Left lung (tissue), 10 donors: Measurements from ENCODE around the gene UNC93B1. TPM values are rescaled to one million over a fixed set of nuclear protein-coding genes. Genes with fewer than 3 reads are reported as not detected.
"Not testable (repeated sequence)": the region's sequence is repeated elsewhere in the genome, so short reads cannot be mapped to it uniquely, and the experiment has no call there.

ENCODE experiments used
- ATAC-seq: fragments of 200-7000 bp; cut with Tn5 transposase; one replicate; pipeline ENCODE4 v1.9.1; 2020; ENCODE audit warnings: moderate library complexity
- DNase-seq, 4 donors: peaks; one replicate each; pipeline ENCODE4 v3.0.0-alpha.2; 2013 to 2020
- H3K27ac ChIP-seq, 2 donors: fragments of 200-600 bp; sonication (generic) in 1 of 2; one replicate each; pipeline versions ENCODE4 v1.5.0 to v1.8.0; 2020 to 2021
- H3K27me3 ChIP-seq, 2 donors: fragments of 200-600 bp; sonication (generic) in 1 of 2; one replicate each; pipeline versions ENCODE4 v1.5.0 to v1.8.0; 2020 to 2021
- H3K36me3 ChIP-seq, 2 donors: fragments of 200-600 bp; sonication (generic) in 1 of 2; one replicate each; pipeline versions ENCODE4 v1.5.0 to v1.8.0; 2020 to 2021
- H3K4me1 ChIP-seq, 2 donors: fragments of 200-600 bp; one replicate each; pipeline ENCODE4 v1.8.0; 2021
- H3K4me3 ChIP-seq, 2 donors: fragments of 200-600 bp; sonication (generic) in 1 of 2; one replicate each; pipeline versions ENCODE4 v1.5.0 to v1.8.0; 2020 to 2021; ENCODE audit warnings: mild to moderate bottlenecking in 1 of 2
- H3K9me3 ChIP-seq, 2 donors: fragments of 200-600 bp; sonication (generic) in 1 of 2; one replicate each; pipeline versions ENCODE4 v1.5.0 to v1.8.0; 2020 to 2021
- intact Hi-C, 2 donors: fragments of 100-400 bp; cut with DNase I; formaldehyde crosslinking; loops; one replicate each; pipeline versions ENCODE4 v1.11.2 to v1.14.2; 2022
- polyA plus RNA-seq, 6 donors: library from polyadenylated mRNA; unstranded; fragments of 120-200 nt; gene quantifications; one replicate each; pipeline ENCODE4 v1.2.1, GENCODE V29; 2013; ENCODE audit not compliant: insufficient read length in 6 of 6
- total RNA-seq, 2 donors: library from RNA; stranded (reverse); fragmentation: NEBNext Ultra II Directional; extraction: Animal tissue kit (Norgen Biotek cat#: 25700); gene quantifications; one replicate each; pipeline ENCODE4 v1.2.1, GENCODE V29; 2021
- TF ChIP-seq, protein P1 (sequence below), 2 donors: fragments of 200-600 bp; sonication (generic) in 1 of 2; IDR thresholded peaks; one replicate each; pipeline versions ENCODE4 v1.5.0 to v1.8.0; 2021; ENCODE audit warnings: antibody characterized with exemption in 2 of 2
- donor health status: DM: no; HTN: yes; CAD: no.
- donor health status: DM: no; HTN: no; CAD: no.

UNC93B1 gene
- total and polyA plus RNA-seq, 8 donors = 15.7 to 98.9 (median 17.7) TPM

DNA sequence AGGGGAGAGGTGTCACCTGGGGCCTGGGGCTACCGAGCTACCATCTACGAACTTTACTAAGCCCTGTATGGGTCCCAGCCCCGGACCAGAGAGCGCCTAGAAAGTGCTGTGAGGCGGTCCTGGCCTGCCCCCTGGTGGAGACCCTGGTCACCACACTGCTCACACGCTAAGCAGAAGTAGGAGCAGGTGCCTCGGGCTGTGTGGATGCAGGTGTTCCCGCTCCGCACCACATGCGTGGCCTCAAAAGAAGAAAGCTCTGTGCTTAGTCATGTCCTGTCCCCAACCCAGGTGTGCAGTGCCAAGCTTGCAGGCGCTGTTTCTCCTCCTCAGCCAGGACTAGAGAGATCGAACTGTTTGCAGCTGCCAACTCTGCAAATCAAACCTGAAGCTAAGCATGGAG is 10.1 kb downstream of the UNC93B1 start:
- H3K27ac ChIP-seq, intact Hi-C loops, H3K9me3 ChIP-seq, H3K4me3 ChIP-seq, ATAC-seq: not testable (repeated sequence)
- peaks cover 0 to 60% of the 10 kb centered on the region in 2 donors for H3K36me3 ChIP-seq
- H3K27me3 ChIP-seq = peaks cover 0 to 13% of the 10 kb centered on the region in 2 donors
- TF ChIP-seq, protein P1, sequence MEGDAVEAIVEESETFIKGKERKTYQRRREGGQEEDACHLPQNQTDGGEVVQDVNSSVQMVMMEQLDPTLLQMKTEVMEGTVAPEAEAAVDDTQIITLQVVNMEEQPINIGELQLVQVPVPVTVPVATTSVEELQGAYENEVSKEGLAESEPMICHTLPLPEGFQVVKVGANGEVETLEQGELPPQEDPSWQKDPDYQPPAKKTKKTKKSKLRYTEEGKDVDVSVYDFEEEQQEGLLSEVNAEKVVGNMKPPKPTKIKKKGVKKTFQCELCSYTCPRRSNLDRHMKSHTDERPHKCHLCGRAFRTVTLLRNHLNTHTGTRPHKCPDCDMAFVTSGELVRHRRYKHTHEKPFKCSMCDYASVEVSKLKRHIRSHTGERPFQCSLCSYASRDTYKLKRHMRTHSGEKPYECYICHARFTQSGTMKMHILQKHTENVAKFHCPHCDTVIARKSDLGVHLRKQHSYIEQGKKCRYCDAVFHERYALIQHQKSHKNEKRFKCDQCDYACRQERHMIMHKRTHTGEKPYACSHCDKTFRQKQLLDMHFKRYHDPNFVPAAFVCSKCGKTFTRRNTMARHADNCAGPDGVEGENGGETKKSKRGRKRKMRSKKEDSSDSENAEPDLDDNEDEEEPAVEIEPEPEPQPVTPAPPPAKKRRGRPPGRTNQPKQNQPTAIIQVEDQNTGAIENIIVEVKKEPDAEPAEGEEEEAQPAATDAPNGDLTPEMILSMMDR (IDR thresholded peaks at IDR 0.05) = peak; percentile 48 to 75
- H3K4me1 ChIP-seq = peaks cover 5 to 32% of the 10 kb centered on the region in 2 donors
- peak in 2 of 4 donors; percentile 33 to 70 for DNase-seq

DNA sequence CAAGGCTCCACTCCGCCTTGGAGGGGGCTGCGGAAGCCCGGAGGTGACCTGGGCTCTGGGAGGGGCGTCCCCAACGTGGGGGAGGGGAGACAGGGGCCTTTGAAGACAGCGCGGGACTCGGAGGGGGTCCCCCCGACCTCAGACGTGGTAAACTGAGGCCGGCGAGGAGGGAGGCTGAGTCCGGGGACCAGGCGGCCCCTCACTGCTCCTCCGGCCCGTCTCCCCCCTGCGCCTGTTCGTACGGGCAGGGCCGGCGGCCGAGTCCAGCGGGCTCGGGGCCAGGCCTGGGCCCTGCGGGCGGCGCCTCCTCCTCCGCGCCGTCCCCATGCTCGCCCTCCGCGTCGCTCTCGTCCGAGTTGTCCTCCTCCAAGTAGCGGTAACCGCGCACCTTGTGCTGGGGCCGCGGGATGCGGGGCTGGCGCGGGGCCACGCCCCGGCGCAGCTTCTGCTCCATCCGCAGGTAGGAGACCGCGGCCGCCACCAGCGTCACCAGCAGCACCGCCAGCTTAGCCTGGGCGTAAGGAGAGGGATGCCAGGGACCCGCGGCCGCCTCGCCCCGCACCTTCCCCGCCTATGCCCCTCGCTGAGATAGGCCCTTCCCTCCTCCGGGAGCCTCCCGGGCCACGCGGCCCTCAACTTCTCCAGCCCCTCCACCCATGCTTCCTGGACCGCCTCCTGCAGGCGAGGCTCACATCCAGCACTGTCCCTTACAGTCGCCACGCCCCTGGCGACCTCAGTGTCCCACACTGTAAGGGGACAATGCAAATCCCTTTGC is 12.4 kb downstream of the UNC93B1 start:
- H3K4me3 ChIP-seq, intact Hi-C loops, ATAC-seq, H3K27ac ChIP-seq, H3K9me3 ChIP-seq: not testable (repeated sequence)
- peak in 1 of 4 donors; percentile 63 for DNase-seq
- Histone ChIP-seq H3K27me3 (peaks cover 0 to 13% of the 10 kb centered on the region in 2 donors), H3K36me3 (peaks cover 0 to 42% of the 10 kb centered on the region in 2 donors), H3K4me1 (peaks cover under 1 to 14% of the 10 kb centered on the region in 2 donors)

DNA sequence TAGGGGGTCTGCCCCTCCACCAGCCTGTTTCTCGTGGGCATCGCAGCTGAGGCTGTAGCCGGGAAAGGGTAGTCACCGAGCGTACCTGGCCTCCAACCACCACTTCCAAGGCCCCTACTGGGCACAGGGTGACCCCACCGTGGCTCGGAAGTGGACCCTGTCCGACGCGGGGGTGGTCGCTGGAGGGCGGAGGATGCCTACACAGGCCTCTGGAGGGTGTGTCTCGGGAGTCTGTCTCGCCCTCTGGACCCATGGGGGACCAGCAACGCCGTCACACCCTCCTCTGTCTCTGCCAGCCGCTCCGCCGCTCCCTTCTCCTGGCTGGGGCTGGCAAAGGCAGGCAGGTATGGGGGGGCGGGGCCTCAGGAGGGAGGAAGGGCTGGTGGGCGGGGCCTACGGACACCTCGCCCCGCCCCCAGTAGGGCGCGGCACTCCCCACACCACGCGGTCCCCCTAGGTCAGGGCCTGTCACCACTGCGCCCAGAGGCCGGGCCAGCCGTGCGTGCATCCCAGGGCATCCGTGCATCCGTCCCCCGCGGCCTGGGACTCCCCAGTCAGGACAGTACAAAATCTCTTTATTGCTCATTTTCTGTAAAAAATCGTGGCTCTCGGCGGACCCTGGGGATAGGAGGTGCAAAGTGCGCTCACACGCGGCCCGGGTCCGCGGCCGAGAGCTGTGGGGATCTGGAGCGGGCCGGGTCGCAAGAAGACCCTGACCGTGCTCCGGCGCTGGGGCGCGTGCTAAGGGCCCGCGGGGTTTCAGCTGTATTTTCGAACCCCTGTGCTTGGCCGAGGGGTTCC is 13.2 kb downstream of the UNC93B1 start:
- ATAC-seq (peak; percentile 51), DNase-seq (peak in 1 of 4 donors; percentile 81)
- H3K4me3 ChIP-seq, H3K27ac ChIP-seq, H3K4me1 ChIP-seq, H3K9me3 ChIP-seq, intact Hi-C loops: not testable (repeated sequence)
- H3K36me3 ChIP-seq = peaks cover 0 to 34% of the 10 kb centered on the region in 2 donors
- peaks cover 0 to 13% of the 10 kb centered on the region in 2 donors for H3K27me3 ChIP-seq

DNA sequence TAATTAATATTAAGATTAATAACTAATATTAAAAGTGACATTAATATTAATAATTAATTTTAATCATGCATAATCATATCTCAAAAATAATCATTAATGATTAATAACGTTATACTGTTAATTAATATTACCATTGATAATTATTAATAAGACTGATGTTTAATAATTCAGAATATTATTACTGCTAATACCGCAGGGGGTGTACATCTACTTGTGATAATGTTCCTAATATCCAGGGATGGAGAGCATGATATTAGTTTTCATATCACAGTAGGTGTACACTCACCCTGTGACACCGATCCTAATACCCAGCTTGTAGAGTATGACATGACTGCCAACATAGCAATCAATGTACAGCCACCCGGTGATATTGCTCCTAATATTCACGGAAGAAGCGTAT is 18.6 kb downstream of the UNC93B1 start:
- H3K4me3 ChIP-seq, H3K27me3 ChIP-seq, DNase-seq, H3K36me3 ChIP-seq, H3K9me3 ChIP-seq, H3K4me1 ChIP-seq, H3K27ac ChIP-seq, intact Hi-C loops, ATAC-seq: not testable (repeated sequence)

DNA sequence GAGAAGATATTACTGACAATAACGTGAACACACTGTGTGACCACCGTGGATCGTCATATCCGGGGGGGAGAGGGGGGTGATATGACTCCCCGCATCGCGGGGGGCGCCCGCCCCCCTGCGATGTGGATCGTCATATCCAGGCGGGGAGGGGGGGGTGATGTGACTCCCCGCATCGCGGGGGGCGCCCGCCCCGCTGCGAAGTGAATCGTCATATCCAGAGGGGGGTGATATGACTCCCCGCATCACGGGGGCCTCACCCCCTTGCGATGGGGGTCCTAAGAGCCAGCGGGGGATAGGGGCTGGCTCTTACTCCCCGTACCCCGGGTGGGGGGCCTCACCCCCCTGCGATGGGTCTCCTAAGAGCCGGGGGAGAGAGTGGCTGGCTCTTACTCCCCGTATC is 19.9 kb downstream of the UNC93B1 start:
- Histone ChIP-seq H3K4me3 (no peak overlapping the region), H3K27me3 (peaks cover 0 to 2% of the 10 kb centered on the region in 2 donors), H3K9me3 (no peaks in the 10 kb centered on the region), H3K27ac (no peak overlapping the region), H3K36me3 (no peaks in the 10 kb centered on the region), H3K4me1 (no peaks in the 10 kb centered on the region)
- intact Hi-C loops = no loop called here
- TF ChIP-seq, protein P1 (IDR thresholded peaks at IDR 0.05) = no peak
- DNase-seq = no peak
- no peak for ATAC-seq

DNA sequence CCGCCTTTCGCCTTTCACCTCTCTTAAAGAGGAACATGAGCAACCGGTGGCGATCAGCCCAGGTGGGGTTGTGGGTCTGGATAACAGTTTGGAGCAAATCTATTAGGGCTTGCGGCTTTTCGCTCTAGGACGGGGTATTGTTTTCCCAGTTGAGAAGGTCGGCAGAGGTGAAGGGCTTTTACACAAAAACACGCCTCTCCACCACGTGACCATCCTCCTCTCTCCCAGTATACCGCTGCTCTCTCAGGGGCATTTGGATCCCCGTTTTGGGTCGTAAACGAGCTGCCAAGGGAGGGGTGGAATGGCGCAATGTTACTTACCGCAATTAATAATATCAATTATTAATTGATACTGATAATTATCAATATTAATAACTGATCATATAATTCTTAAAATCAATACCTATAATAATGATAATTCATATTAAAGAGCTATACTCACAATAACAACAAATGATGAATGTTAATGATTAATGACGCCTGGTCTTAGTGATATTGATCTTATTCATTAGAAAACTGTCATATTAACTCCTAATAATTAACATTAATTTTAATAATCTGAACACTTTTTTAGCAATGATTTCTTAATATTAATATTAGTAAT is 21.5 kb downstream of the UNC93B1 start:
- peaks cover 0 to 11% of the 10 kb centered on the region in 2 donors for H3K27me3 ChIP-seq
- H3K4me1 ChIP-seq, H3K27ac ChIP-seq, ATAC-seq, intact Hi-C loops, H3K9me3 ChIP-seq, H3K36me3 ChIP-seq, H3K4me3 ChIP-seq, DNase-seq: not testable (repeated sequence)

DNA sequence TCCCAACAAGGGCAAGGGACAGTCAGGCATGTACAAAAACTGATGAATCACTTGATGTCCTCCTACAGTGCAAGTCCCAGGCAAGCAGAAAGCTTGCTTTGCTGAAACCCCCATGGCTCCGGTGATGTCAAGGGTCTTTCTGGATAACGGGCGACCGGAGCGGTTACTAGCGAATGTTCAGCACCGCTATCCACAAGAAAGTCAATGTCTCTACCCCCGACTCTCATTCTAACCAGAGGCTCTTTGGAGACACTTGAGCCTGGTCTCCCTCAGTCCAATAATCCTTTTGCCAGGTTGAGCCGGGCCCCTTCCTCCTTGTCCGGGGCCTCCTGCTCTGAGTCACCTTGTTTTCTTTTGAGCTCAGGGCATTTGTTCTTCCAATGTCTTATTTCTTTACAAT is 22.7 kb downstream of the UNC93B1 start:
- intact Hi-C loops, DNase-seq, H3K27ac ChIP-seq, H3K4me3 ChIP-seq, H3K36me3 ChIP-seq, ATAC-seq, H3K9me3 ChIP-seq, H3K4me1 ChIP-seq: not testable (repeated sequence)
- H3K27me3 ChIP-seq = peaks cover 0 to 14% of the 10 kb centered on the region in 2 donors

DNA sequence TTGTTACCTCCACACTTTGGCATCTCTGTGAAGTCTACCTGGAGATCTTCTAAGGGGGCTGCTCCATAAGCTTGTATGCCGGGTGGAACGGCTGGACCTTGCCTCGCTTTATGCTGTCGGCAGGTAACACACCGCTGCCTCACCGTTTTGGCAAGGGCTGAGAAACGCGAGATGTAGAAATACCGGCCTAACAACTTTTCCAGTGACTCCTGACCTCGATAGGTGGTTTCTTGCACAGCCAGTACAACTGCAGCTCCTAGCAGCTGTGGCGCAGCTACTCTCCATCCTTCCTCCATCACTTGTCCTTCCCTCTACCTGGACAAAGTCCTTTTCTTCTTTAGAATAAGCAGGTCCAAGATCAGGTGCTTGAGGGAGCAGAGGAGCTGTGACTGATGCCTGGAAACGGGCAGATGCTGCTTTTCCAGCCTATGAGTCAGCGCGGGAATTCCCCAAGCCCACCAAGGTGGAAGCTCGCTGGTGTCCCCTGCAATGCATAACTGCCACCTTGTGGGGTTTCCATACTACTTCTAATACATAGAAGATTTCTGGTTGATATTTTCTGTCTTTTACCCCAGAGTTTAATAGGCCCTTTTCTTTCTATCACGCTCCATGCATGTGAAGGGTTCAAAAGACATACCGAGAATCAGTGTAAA is 25.0 kb downstream of the UNC93B1 start:
- H3K4me1 ChIP-seq, ATAC-seq, H3K4me3 ChIP-seq, H3K27ac ChIP-seq, intact Hi-C loops, H3K9me3 ChIP-seq, H3K36me3 ChIP-seq: not testable (repeated sequence)
- peaks cover 0 to 14% of the 10 kb centered on the region in 2 donors for H3K27me3 ChIP-seq
- peak in 1 of 4 donors; percentile 57 for DNase-seq

DNA sequence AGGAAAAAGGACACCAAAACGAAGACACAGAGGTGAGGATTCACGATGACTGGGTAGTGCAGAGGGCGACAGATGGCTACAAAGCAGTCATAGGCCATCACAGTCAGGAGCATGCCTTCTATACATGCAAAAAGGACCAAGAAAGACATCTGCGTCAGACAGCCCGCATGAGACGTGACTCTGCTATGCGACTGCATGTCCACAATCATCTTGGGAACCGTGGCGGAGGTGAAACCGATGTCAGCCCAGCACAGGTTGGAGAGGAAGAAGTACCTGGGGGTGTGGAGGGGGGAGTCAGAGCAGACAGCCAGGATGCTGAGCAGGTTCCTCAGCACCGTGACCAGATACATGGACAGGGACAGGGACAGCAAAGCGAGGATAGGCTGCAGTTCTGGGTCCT is 29.2 kb downstream of the UNC93B1 start:
- peaks cover 0 to 14% of the 10 kb centered on the region in 2 donors for H3K27me3 ChIP-seq
- H3K4me1 ChIP-seq, DNase-seq, H3K9me3 ChIP-seq, ATAC-seq, intact Hi-C loops, H3K36me3 ChIP-seq, H3K4me3 ChIP-seq, H3K27ac ChIP-seq: not testable (repeated sequence)

DNA sequence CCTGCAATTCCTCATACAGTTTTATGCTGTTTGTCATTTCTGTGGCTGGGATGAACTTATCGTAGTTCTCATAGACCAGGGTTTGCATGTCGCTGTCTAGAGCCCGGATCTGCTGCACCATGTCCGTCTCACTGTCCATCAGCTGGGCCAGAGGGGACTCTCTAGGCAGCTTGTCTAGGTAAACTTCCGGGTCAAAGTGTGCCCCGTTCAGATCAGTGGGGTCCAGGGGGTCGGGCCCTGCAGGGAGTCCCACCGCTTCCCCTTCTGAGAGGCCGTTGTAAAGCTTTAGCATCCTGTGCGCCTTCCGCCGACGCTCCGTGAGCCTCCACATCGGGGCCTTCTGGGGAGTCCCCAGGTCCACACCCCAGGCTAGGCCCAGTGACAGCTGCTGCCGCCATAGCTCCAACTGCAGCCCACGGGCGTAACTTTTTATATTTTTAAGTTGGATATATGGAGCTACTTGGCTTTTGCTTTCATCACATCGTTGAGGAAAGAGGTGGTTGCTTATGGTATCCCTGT is 38.0 kb downstream of the UNC93B1 start:
- ATAC-seq, H3K36me3 ChIP-seq, DNase-seq, H3K4me3 ChIP-seq, H3K27me3 ChIP-seq, H3K27ac ChIP-seq, H3K4me1 ChIP-seq, H3K9me3 ChIP-seq, intact Hi-C loops: not testable (repeated sequence)
